ENCODE data around the gene DRC3.
A peak's percentile ranks its signal among the peaks of the same experiment; 100 is the strongest.
"Not testable (repeated sequence)": the region's sequence is repeated elsewhere in the genome, so short reads cannot be mapped to it uniquely, and the experiment has no call there.

Gene DRC3

DNA sequence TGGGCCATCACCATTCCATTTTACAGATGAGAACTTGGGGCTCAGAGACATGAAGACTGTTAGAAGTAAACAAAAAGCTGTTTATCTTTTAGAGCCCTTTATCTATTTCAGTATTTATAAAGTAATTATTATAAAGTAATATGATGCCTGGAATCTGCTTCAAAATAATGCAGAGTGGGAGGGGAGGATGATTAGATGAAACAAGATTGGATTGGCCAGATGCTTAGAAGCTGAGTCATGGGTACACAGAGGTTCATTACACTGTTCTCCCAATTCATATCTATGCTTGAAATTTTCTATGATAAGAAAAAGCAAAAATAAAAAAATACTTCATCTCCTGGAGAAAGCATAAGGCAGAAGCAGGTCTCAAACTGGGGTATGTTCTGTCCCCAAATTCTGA is 29.8 kb upstream of the DRC3 start:
- DNase-seq: no peak

DNA sequence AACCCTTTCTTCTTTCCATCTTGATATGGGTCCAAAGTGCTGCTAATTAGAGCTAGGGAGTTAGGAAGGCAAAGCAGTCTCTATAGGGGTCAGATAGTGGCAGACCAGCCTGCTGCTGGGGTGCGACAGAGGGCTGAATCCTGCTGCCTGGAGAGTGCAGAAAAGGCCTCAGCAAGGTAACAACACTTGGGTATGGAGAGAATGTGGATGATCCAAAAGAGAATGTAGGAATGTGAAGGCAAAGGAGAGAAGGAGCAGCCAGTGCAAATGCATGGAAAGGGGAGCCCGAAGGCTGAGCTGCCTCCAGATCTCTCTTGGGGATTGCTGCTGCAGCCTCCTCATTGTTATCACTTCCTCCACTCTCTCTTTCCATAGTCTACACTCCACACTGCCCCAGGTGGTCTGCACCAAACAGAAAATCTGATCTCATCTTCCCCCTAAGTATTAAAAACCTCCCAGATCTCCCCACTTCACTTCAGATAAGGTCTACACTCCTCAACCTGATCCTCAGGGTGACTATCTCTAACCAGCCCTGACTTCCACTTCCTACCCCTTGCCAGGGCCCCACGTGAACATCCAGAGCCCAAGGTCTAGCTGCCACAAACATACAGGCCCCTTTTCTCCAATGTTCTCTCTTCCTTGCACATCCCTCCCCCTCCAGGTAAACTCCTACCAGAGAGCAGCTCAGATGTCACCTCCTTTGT is 29.2 kb upstream of the DRC3 start:
- DNase-seq: no peak

DNA sequence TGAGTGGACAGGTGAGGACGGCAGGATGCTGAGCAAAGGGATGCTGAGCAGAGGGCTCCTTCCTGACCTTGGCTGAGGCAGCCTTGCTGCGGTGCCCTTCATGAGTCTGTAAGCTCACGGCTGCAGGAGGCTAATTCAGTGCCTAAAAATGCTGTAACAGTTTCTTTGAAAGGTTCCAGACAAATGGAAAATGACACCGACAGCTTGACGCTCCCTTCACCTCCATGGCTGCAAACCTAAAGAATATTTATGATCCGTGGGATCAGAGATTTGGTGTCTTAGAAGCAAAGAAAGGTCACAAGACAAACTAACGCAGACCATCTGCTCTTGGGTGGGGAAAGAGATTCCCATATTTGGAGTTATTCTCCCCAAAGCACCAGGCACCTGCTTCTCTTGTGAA is 28.4 kb upstream of the DRC3 start:
- DNase-seq: no peak

DNA sequence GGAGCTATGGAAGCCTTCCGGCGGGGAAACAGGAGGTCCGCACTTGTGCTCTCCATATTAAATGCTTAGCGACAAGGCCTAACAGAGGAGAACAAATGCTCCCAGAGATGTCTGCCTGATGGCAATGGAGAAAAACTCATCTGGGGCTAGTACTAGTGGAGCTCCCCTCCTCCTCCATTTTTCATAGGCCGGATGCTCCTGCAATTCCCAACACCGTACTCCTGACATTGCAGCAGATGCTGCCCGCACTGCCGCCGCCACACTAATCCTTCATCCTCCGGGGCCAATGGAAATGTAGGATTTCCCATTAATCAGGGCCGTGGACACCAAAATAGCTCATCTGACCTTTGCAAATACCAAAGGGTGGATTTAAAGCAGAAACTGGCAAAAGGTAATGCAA is 27.9 kb upstream of the DRC3 start:
- no peak for DNase-seq

DNA sequence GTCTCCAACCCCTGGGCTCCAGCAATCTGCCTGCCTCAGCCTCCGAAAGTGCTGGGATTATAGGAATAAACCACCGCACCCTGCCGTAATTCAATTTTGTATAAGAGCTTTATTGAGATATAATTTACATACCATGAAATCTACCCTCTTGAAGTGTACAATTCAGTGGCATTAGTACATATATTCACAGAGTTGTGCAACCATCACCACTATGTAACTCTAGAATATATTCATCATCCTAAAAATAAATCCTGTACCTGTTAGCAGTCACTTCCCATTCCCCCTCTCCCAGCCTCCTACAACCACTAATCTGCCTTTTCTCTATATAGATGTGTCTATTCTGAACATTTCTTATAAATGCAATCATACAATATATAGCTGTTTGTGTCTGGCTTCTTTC is 26.6 kb upstream of the DRC3 start:
- DNase-seq: no peak

DNA sequence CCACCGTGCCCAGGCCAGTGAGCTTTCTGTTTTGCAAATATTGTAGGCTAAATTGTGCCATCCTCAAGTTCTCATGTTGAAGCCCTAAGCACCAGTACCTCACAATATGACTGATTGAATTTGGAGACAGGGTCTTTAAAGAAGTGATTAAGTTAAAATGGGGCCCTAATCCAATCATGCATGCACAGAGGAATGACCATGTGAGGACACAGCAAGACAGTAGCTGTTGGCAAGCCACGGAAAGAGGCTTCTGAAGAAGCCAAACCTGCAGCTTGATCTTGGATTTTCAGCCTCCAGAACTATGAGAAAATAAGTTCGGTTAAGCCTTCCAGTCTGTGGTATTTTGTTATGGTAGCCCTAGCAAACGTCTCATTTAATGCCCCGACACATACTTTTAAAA is 25.4 kb upstream of the DRC3 start:
- no peak for DNase-seq

DNA sequence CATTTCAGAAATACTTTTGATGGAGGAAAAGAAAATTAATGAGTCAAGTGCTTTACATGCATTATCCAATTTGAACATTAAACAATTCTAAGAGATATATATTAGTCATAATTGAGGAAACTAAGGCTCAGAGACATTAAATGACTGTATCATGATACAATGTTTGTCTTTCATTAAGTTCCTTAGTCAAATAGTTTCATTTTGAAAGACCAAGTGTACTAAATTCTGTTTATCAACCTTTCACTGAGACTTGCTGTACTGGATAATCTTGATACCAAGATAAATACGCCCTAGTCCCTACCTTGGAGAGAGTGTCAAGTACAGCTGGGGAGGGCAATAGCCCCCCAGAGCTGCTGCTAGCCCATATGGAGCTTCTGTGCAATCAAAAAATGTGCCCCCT is 24.7 kb upstream of the DRC3 start:
- DNase-seq: peak; percentile 22

DNA sequence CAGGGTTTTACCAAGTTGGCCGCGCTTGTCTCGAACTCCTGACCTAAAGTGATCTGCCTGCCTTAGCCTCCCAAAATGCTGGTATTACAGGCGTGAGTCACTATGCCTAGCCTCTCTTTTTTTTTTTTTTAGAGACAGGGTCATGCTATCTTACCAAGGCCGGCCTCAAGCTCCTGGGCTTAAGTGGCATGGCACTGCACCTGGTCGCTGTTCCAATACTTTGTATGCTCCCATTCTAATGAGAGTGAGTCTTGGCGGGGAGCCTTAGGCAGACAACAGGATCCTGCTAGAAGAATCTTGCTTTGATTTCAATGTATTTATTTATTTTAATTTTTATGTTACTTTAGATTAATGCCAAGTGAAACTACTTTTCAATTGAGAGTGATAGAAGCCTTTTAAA is 22.3 kb upstream of the DRC3 start:
- DNase-seq: no peak

DNA sequence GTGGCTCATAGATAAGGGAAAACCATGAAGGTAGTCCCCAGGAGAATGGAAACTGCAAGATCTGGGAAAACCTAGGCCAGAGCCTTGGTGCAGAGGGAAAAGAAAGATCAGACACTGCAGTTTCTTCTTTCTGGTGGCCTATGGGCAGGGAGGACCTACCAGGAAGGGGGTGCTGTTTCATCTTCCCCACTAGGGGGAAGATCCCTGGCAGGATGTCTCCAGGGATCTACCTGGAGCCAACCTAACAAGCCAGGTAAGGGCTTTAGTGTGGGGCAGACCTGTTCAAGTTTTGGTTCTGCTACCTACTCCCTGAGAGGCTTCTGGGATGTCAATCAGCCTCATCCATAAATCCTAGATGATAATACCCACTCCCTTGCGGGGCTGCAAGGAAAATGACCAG is 21.9 kb upstream of the DRC3 start:
- no peak for DNase-seq

DNA sequence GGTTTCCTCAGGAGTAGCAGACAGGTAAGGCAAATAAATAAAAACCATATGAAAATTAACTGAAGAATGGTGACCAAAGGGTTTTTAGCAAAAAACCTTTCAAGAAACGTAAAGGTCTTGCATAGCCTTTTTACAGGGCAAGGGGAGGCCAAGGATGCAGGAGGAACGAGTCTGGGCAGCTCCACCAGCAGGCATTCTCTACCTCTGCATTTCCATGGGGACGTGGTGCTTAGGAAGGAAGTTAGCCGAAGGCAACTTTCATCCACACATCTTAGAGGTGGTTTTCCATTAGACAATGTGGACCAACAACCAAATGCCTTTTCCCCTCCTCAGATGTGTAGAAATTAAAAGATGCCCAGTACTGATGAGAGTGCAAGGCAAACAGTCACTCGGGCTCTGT is 21.1 kb upstream of the DRC3 start:
- DNase-seq: no peak

DNA sequence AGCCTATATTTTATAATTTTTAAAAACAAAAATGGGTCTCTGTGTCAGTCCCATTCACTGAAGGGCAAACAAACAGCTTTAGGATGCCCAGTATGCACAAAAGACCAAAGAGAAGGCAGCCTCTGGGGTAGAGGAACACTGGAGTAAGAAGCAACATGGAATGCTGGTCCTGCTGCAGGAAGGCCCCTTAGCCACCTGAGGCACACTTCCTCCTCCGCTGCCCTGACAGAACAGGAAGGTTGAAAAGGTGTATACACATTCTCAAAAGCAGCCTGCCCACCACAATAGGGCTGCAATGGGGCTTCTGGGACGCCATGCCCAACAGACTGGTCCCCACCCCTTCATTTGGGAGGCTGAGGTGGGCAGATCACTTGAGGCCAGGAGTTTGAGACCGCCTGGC is 20.0 kb upstream of the DRC3 start:
- DNase-seq: no peak

DNA sequence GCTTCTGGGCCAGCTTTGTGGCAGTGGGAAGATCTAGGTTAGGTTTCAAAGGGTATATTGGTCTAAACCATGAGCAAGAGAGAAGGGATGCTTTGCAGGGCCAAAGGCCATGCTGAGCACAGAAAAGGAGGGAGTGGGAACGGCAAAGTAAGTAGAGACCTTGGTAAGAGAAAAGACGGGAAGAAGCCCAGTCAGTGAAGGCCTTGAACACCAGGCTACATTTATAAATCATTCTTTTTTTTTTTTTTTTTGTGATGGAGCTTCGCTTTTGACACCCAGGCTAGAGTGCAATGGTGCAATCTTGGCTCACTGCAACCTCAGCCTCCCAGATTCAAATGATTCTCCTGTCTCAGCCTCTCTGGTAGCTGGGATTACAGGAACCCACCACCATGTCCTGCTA is 18.6 kb upstream of the DRC3 start:
- DNase-seq: no peak

DNA sequence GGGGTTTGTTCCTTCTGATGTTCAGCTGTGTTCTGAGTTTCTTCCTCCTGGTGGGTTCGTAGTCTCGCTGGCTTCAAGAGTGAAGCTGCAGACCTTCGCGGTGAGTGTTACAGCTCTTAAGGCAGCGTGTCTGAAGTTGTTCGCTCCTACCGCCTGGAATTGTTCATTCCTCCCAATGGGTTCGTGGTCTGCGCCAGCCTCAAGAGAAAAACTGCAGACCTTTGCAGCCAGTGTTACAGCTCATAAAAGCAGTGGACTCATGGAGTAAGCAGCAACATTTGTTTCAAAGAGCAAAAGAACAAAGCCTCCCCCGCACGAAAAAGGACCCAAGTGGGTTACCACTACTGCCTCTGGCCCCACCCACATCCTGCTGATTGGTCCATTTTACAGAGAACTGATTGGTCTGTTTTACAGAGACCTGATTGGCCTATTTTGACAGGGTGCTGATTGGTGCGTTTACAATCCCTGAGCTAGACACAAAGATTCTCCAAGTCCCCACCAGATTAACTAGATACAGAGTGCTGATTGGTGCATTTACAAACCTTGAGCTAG is 16.8 kb upstream of the DRC3 start:
- not testable (repeated sequence) for DNase-seq

DNA sequence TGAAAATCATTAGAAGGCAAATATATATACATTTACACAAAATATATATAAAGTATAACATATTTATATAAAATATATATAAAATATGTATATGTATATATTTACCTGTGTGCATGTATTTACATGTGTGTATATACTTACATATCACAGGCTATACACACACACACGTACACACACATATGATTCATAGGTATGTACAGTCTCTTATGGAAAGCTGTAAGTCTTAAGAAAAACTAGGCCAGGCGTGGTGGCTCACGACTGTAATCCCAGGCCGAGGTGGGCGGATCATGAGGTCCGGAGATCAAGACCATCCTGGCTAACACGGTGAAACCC is 15.1 kb upstream of the DRC3 start:
- DNase-seq: no peak

DNA sequence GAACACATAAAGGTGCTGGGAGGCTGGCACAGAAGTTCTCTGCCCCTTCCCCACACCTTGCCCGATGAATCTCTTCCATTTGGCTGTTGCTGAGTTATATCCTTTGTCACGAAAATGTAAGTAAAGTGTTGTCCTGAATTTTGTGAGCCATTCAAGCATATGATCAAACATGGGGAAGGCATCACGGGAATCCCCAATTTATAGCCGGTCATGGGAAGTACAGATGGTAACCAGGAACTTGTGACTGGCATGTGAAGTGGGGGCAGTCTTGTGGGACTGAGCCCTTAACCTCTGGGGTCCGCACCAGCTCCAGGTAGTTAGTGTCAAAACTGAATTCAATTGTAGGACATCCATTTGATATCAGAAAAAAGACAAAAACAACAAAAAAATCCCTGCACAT is 13.7 kb upstream of the DRC3 start:
- DNase-seq: no peak

DNA sequence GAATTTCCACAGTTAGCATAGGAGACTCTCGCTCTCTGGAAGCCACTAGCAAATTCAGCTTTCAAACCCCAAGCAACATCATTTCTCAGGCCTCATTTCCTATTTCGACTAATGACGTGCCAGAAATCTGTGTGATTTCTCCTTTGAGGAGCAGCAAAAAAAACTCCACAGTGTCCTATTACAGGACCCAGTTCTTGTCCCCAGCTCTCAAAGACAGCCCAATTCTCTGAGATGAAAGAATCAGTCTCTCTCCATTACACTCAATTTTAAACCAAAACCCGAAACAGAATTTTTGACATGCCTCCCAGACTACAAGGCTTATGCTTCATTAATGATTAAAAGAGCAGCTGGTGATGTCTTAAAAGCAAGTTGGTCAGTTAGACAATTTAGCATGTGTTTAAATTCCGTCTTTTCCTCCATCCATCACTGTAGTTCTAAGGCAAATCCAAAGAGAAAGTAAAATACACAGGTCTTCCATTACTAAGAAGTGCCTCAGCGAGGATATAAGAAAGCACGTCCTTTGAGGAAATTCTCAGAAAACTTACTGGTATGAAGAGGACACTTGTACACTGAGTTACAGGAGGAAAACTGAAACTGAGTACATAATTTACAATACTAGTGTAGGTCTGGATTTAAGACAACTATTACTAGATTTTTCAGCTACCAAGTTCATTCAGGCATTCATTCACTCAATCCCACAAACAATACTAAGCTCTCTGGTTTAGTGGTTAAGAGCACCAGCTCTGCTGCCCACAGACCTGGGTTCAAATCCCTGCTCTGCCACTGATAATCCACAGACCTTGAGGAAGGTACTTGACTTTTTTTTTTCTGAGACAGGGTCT is 12.9 kb upstream of the DRC3 start:
- DNase-seq: peak; percentile 79

DNA sequence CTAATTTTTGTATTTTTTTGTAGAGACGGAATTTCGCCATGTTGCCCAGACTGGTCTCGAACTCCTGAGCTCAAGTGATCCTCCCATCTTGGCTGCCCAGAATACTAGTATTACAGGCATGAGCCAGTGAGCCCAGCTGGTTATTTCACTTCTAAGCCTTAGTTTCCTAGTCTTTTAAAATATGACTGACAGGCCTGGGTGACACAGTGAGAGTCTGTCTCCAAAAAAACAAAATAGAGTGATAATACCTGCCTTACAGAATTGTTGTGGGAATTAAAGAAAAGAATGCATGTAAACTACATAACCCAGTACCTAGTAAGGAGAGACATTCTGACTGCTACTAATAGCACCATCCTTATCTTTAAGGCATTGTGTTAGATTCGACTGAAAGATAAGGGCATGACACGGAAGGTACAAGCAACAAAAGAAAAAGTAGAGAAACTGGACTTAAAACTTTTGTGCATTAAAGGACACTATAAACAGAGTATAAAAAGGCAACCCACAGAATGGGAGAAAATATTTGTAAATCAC is 12.1 kb upstream of the DRC3 start:
- no peak for DNase-seq

DNA sequence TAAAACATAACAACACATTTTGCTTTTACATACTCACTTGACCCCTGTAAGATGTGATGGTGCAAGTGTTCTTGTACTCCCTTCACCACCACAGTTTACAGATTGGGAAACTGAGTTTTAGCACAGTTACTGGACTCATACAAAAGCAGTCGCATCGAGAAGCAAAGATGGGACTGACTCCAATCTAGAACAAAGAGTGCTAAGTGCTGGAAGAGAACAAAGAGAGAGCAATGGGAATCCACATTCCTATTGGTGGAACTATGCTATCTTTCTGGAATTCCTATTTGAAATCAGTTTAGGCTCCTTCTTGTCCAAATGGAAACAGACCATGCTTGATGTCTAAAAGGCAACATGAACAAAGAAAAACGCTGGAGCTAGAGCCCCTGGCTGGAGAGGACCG is 9.6 kb upstream of the DRC3 start:
- DNase-seq: no peak

DNA sequence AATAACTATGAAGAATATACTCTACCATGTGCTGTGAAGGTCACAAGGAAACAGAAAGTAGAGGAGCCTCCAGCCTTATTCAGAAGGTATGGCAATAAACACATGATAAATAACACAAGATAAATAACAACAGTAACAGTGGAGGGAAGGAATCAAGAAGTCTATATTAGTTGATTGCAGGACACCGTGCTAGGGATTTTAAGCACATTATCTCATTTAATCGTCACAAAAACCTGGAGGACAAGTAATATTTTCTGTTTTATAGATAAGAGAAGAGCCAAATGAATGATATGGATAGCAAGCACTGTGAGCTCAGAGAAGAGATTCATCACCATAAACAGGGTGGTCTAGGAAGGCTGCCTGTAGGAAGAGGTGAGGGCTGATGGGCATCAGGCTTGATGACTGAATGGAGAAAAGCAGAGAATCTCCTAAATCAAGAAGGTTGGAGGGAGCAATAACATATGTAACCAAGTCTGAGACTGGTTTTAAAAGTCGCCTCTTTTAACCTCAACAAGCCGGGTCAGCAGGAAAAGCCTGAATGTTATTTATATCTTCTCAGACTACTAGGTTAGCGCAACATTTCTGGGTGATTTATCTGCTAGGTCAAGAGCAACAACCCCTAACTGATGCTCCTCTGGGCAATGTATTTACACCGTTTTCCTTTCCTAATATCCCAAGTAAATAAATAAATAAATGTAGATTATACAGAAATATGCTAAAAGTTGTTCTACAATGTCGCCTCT is 8.8 kb upstream of the DRC3 start:
- no peak for DNase-seq

DNA sequence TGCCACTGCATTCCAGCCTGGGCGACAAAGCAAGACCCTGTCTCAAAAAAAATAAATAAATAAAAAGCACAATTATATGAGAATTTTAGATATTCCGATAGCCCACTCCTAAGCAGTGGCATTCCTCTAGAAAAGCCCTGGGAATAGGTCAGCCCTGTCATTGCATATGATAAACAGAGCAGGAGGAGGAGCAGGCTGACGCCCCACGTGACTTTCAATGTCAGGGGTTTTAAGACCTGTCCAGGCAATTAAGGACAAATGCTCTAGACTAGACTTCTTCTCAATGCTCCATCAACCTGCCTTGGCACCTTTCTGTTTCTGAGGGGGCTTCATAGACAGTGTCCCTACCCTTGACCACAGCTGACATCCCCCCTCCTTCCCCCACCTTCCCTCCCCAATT is 8.0 kb upstream of the DRC3 start:
- DNase-seq: no peak

DNA sequence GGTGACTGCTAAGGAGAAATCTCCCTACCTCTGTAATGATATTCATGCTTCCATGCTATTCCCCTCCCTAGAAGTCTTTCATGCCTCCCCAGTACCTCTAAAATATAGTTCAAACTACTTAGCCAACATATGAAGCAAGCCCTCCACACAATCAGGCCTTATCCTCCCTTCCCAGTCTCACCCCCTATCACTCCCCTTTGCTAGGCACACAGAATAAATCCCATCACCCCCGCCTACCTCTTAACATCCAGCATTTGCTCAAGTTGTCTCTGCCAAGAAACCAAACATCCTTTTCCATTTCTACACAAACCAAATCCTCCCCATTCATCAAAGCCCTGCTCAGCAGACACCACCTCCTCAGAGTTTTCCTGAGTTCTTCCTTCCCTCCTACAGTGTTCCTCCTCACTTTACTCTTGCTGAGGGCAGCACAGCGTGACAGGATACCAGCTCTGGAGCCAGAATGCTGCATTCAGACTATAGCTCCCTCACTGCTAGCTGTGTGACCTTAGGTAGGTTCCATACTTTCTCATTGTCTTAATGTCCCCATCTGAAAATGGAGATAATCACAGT is 7.4 kb upstream of the DRC3 start:
- no peak for DNase-seq

DNA sequence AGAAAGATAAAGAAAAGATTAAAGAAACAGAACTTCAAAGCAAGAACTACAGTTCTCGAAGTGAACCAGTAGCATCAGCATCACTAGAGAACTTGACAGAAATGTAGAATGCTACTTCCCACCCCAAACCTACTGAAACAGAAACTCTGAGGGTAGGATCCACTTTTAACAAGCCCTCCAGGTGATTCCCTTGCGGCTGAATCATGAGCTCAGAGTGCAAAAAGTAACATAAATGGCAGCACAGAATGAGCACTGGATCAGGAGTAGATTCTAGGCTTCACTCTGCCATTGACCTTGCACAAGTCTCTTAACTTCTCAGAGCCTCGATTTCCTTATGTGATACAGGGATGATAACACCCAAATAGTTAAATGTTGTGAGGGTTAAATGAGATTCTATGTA is 6.3 kb upstream of the DRC3 start:
- peak; percentile 54 for DNase-seq
